ENCODE measurements around the gene DNAJC16. TPM values are rescaled to one million over a fixed set of nuclear protein-coding genes. Genes with fewer than 3 reads are reported as not detected.

DNAJC16 gene
- total RNA-seq (2014; rRNA removed): 9.2 and 11.7 TPM in 2 replicates
- percentile 76 among the genes with signal in this experiment for Bru-seq, nascent RNA
- BruChase-seq, experiment 1, labeled RNA remaining after a 6-hour chase: percentile 83 among the genes with signal in this experiment
- percentile 82 among the genes with signal in this experiment for BruChase-seq, experiment 2, labeled RNA remaining after a 2-hour chase
- long read RNA-seq, full-length matches to known transcripts: 12 of 27 reads
- long read RNA-seq, partial matches to known transcripts: 11 of 27 reads
- long read RNA-seq, other reads (novel, unspliced or antisense): 4 of 27 reads

- peaks cover 39% of the 10 kb centered on the region for H3K79me2 ChIP-seq (ENCODE audit: low read length)
- peak within 1 kb of the TSS; percentile 97 for H3K4me2 ChIP-seq (ENCODE audit: low read length)
- H3K9ac ChIP-seq (ENCODE audit: low read length): peak within 1 kb of the TSS; percentile 92
- no peaks in the 10 kb centered on the region for H3K36me3 ChIP-seq (ENCODE audit: low read depth, low read length)
- DNase-seq: peak; percentile 100
- intact Hi-C loops (cut with micrococcal nuclease): loop anchor here (2.0 kb wide), 1 partner anchor 92 kb away; no protein-coding TSS in a partner anchor
- TF ChIP-seq EZH2 (IDR thresholded peaks at IDR 0.05; ENCODE audit: low read length, unreplicated experiment) (no peak), EZH2phosphoT487 (IDR thresholded peaks at IDR 0.05; ENCODE audit: borderline replicate concordance, low read length) (no peak), CTCF (conservative IDR thresholded peaks at IDR 0.05; ENCODE audit: low read depth, low read length) (no peak; the same call in 1 of the 2 replicates)
- H3K9me2 ChIP-seq (replicated peaks; ENCODE audit: low read length): no peaks in the 10 kb centered on the region
- POLR2A ChIA-PET (ENCODE audit: unreplicated experiment): interaction anchor here (0.5 kb wide), 1 partner anchor 17 kb away, joined by 3 read pairs; no protein-coding TSS in a partner anchor
- no peaks in the 10 kb centered on the region for H3K9me3 ChIP-seq (ENCODE audit: low read length)
- H3F3A ChIP-seq (ENCODE audit: low read length, unreplicated experiment): no peaks in the 10 kb centered on the region
- peak within 1 kb of the TSS; percentile 80 for H3K27ac ChIP-seq (ENCODE audit: low read length)
- peak within 1 kb of the TSS; percentile 92 for H3K4me3 ChIP-seq (ENCODE audit: low read length)
- H3K4me1 ChIP-seq (ENCODE audit: insufficient read depth, low read length): peaks cover 25% of the 10 kb centered on the region
- no TSS peak for BruUV-seq (replicated peaks)
- peak within 1 kb of the TSS; percentile 90 for H2AFZ ChIP-seq (ENCODE audit: low read length)
- CTCF ChIA-PET: interaction anchor here (0.6 kb wide), 1 partner anchor 12 kb away, joined by 3 read pairs; no protein-coding TSS in a partner anchor
- H4K20me1 ChIP-seq (ENCODE audit: low read length): no peaks in the 10 kb centered on the region
- ATAC-seq: peak; percentile 69
- no peaks in the 10 kb centered on the region for H3K27me3 ChIP-seq (ENCODE audit: low read length)
Measured at GRCh38 chr1:15526490-15527339, at the start of gene DNAJC16. TSS of gene DNAJC16 (plus strand) at chr1:15526848. CDS start at chr1:15529106, 2,258 bp downstream.

GRCh38 chr1:15476927-15477326 is 49.7 kb upstream of the DNAJC16 start:
- Histone ChIP-seq H2AFZ (ENCODE audit: low read length) (no peak overlapping the region), H3K4me2 (ENCODE audit: low read length) (no peak overlapping the region), H3K9ac (ENCODE audit: low read length) (no peak overlapping the region), H3K27me3 (ENCODE audit: low read length) (no peaks in the 10 kb centered on the region), H3K79me2 (ENCODE audit: low read length) (no peaks in the 10 kb centered on the region), H3K9me3 (ENCODE audit: low read length) (no peaks in the 10 kb centered on the region), H3K9me2 (replicated peaks; ENCODE audit: low read length) (no peaks in the 10 kb centered on the region), H3K27ac (ENCODE audit: low read length) (no peak overlapping the region), H4K20me1 (ENCODE audit: low read length) (no peaks in the 10 kb centered on the region), H3K36me3 (ENCODE audit: low read depth, low read length) (no peaks in the 10 kb centered on the region), H3F3A (ENCODE audit: low read length, unreplicated experiment) (no peaks in the 10 kb centered on the region), H3K4me1 (ENCODE audit: insufficient read depth, low read length) (no peaks in the 10 kb centered on the region), H3K4me3 (ENCODE audit: low read length) (no peak overlapping the region)
- ChIA-PET POLR2A (ENCODE audit: unreplicated experiment) (no interaction called here), CTCF (no interaction called here)
- ATAC-seq: no peak
- no peak for DNase-seq
- intact Hi-C loops (cut with micrococcal nuclease): no loop called here
- BruUV-seq (replicated peaks): no TSS peak
- TF ChIP-seq EZH2 (IDR thresholded peaks at IDR 0.05; ENCODE audit: low read length, unreplicated experiment) (no peak), CTCF (conservative IDR thresholded peaks at IDR 0.05; ENCODE audit: low read depth, low read length) (no peak), EZH2phosphoT487 (IDR thresholded peaks at IDR 0.05; ENCODE audit: borderline replicate concordance, low read length) (no peak)

Data from PC-3 (cell line).